Globus pallidus (tissue), 1 donor: ENCODE data around the gene CEACAM1.
A peak's percentile ranks its signal among the peaks of the same experiment; 100 is the strongest.
"Not testable (repeated sequence)": the region's sequence is repeated elsewhere in the genome, so short reads cannot be mapped to it uniquely, and the experiment has no call there.

ENCODE experiments used
- DNase-seq: peaks from one replicate; pipeline ENCODE4 v3.0.0-alpha.2; 2015; ENCODE audit warnings: low spot score

The CEACAM1 gene

GRCh38 chr19:42528354-42529247, at the start of gene CEACAM1:
Gene CEACAM1 (minus strand): TSS chr19:42528481. CDS start chr19:42528374, 107 bp downstream.
- DNase-seq = no peak

DNA sequence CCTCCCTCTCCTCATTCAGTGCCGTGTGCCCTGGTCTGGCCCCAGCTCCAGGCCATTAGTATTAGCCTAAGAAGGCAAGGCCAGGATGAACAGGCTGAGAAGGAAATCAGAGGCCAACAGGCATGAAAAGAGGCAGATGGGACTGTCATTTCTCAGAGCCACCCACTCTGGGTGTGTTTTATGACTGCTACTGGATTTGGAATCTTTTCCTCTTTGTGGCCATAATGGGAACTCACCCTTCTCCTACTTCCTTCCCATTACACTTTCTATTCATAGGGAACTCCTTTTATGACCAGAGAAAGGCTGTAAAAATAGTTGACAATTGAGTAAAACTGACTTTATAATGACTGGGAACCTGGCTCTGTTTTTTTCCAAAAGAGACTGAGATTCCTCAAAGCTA, 48.7 kb upstream of the CEACAM1 start:
- DNase-seq = no peak

DNA sequence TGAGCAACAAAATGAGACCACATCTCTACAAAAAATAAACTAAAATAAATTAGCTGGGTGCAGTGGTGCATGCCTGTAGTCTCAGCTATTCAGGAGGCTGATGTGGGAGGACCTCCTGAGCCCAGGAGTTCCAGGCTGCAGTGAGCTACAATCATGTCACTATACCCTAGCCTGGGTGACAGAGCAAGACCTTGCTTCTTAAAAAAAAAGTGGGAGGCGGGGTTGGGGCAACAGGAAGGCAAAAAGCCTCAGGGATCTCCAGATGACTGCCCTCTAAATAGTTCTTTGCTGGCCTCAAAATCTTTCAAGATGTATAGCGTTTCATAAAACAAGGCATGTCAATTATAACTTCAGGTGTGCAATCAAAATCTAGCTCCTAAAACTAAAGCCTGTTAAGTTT, 48.0 kb upstream of the CEACAM1 start:
- DNase-seq = no peak

DNA sequence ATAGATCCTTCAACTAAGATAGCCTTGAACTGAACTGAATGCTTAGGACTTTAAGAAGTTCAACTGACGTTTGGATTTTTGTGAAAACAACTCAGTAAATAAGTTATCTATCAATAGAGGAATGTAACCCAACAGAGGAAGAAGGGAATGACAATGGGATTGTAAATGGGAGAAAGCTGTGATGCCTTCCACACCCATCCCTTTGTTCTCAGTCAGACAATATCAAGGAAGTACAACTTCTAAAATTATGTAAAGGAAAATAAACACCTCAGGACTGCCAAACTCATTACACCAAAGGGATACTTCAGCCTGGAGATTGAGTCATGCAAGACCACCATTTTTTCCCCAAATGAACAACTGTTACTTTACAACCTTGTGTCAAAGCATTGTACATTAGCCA, 45.4 kb upstream of the CEACAM1 start:
- no peak for DNase-seq

DNA sequence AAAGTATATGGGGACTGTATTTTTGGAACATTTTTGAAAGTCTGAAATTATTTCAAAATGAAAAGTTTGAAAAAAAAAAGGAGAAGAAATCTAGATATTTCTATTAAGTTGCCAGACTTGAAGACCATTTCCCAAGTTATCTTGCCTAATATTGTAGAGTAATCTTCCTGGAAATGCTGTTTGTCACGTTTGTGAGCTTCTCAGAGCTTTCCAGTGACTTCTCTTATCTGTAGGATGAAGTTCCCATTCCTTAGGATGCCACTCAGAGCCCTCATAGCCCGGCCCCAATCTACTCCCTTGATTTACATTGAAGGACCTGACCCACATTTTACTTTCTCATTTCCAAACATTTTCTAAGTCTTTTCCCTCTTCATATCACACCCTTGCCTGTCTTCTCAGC, 42.8 kb upstream of the CEACAM1 start:
- no peak for DNase-seq

GRCh38 chr19:42569193-42569592, 40.9 kb upstream of the CEACAM1 start:
- DNase-seq = no peak

DNA sequence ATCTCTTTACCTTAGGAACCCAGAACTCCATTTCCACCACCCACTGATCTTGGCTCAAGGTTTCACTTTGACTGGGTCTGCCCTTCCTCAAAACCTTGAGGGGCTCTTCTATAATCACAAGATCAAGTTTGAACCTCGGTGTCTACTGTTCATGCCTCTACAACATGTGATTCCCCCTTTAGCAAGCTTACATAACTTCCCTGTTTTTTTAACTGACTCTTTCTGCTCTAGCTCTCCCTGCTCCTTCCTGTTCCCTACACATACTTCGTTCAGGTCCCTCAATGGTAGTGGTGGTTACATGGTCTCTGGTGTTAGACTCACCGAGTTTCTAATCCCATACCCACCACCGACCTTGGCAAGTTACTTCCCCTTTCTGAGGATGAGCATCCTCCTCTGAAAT, 39.7 kb upstream of the CEACAM1 start:
- DNase-seq = peak; percentile 42

GRCh38 chr19:42567567-42567966, 39.3 kb upstream of the CEACAM1 start:
- DNase-seq = no peak

DNA sequence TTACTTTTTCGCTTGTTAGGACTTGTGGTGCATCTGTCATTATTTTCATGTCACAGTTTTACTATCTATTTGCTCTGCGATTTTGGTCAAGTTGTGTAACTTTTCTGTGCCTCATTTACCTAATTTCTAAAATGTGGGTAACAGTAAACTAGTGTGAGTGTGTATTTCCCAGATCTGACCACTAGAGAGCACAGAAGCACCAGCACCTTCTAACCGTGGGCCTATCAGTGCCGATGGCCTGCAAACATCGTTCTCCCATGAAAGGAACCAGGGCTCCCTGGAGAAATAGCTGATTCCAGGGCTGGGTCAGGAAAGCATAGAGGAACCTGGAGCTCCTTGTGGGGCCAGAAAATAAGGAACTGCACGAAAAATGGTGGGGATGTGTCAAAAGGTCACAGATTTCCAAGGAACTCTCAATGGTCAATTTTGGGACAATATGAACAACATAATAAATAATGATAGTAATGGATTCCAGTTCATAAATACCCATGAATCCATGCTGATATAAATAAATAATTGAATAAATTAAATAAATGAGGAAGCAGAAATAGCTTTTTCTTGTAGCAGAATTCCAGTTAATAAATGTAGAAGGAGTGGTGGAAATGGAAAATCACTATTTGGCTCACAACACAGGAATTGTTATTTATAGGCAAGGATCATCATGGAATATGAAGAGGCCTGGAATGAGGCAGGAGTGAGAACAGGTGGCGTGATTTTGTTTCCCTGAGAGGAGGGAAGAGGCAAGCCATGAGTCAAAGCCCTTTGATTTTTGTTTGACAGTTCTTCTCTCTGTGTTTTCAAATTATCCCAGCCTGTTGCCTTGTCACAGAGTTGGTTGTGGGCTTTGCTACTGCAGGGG, 35.3 kb upstream of the CEACAM1 start:
- peak; percentile 60 for DNase-seq

GRCh38 chr19:42561512-42561911, 33.2 kb upstream of the CEACAM1 start:
- no peak for DNase-seq

DNA sequence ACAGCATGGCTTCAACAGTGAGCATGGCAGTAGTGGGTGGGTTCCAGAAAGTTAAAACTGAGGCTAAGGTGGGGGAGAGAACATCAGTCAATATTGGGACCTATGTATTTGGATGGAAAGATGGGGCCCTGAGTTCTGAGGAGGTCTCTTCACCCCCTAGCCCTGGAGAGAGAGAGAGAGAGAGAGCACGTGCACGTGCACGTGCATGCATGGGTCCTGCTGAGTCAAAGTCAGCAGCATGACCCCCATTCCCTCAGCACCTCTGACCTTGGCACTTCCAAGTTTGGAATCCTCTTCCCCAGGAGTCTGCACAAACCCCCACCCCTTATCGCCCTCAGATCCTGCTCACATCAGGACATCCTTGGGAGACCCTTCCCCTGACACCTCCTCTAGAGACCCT, 32.5 kb upstream of the CEACAM1 start:
- DNase-seq = no peak

DNA sequence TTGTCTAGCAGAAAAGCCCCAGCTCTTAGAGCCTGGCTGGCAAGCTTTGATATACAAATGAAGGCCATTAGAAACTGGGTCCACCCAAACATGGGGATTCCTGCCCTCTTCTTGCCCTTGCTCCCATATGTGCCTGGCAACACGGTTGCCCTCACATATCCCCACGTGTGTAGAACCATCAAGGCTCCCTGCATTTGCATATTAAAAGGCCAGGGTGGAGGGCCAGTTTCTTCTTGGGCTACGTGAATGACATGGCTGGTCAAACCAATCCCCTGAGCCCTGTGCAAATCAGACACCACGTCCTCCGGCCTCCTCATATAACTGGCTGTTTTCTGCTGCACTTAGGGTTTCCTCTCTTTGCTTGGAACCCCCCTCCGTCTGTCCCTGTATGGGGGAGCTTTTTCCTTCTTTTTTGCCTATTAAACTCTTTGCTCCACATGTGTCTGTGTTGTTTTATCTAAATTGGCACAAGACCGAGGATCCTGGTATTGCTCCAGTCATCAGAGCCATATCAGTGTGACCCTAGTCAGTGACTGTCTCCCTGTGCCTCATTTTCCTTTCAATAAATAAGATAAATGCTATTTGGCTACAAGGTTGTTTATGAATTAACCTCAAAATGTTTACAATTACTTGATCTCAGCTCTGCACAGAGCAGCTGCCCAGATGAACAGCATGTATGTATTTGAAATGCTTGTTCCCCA, 30.3 kb upstream of the CEACAM1 start:
- DNase-seq = no peak

GRCh38 chr19:42557386-42557871, 29.1 kb upstream of the CEACAM1 start:
- DNase-seq = not testable (repeated sequence)

GRCh38 chr19:42555801-42556200, 27.5 kb upstream of the CEACAM1 start:
- DNase-seq = peak; percentile 54

DNA sequence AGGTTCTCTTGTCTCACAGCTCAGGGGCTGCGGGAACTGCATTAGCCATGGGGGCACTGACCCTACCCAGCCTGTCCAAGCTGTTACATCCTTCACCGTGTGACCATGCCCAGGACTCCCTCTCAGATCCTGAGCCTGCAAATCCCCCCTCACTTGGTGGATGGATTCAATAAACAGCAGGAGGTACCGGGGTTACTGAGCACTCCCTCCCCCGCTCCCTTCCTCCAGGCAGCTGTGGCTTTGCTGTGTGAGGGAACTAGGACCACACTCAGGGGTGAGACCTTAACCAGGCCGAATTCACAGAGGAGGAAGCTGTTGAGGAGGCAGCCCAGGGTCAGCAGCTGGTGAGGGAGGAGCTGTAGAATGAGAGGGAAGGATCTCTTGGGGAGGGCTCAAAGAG, 27.0 kb upstream of the CEACAM1 start:
- peak; percentile 42 for DNase-seq

GRCh38 chr19:42554046-42554575, 25.8 kb upstream of the CEACAM1 start:
- DNase-seq = no peak

- no peak for DNase-seq
Measured at GRCh38 chr19:42553292-42554045, 25.2 kb upstream of the CEACAM1 start.

DNA sequence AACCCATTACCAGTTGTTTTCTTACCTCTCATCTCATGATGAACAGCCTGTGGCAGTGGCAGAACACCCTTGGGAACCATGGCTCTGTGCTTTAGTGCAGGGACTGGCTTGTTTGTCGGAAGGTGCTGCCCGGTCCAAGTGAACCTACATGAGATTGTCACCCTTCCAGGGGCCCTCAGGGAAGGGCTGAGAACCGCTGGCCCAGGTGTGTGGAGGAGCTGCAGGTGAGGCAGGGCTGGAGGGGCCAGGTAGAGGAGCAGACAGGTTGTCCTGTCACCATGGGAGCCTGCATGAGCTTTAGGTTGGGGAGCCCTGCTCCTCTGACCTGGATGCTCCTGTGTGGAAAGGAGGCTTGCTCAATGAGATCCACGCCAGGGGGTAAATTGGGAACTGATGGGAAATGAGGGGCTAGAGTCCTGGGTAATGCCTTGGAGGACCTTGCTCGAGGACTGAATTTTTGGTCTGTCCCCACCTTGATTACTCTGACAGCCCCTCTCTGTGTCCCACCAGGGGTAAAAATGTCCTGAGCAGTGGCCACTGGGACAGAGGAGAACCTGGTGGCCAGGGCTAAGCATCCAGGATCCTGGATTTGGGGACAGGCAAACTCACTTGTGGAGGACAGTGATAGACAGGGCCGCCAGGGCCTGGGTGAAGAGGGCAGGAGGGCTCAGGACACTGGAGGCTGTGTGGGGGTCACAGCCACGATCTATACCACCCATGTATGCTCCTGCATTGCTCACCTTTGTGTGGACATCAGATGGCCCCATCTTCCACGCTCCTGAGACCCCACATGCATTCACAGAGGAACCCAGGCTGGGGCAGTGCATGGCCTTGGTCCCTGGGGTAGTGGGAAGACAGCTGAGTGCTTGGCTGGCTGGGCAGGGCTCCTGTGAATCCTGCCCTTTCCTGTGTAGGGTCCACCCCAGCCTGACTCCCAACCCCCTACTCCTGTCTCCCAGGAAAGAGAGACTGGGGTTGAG, 24.1 kb upstream of the CEACAM1 start:
- no peak for DNase-seq

GRCh38 chr19:42550521-42550920, 22.2 kb upstream of the CEACAM1 start:
- DNase-seq = not testable (repeated sequence)

DNA sequence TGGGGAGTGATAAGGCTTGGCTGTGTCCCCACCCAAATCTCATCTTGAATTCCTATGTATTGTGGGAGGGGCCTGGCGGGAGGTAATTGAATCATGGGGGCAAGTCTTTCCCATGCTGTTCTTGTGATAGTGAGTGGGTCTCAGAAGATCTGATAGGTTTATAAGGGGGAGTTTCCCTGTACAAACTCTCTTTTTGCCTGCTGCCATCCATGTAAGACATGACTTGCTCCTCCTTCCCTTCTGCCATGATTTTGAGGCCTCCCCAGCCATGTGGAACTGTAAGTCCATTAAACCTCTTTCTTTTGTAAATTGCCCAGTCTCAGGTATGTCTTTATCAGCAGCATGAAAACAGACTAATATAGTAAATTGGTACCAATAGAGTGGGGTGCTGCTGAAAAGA, 20.8 kb upstream of the CEACAM1 start:
- DNase-seq = not testable (repeated sequence)
